ENCODE measurements around the gene LHFPL6. TPM values are rescaled to one million over a fixed set of nuclear protein-coding genes. Genes with fewer than 3 reads are reported as not detected.

LHFPL6 gene
- total RNA-seq, 1 donor from 2014 or later: 63.7 TPM

DNA sequence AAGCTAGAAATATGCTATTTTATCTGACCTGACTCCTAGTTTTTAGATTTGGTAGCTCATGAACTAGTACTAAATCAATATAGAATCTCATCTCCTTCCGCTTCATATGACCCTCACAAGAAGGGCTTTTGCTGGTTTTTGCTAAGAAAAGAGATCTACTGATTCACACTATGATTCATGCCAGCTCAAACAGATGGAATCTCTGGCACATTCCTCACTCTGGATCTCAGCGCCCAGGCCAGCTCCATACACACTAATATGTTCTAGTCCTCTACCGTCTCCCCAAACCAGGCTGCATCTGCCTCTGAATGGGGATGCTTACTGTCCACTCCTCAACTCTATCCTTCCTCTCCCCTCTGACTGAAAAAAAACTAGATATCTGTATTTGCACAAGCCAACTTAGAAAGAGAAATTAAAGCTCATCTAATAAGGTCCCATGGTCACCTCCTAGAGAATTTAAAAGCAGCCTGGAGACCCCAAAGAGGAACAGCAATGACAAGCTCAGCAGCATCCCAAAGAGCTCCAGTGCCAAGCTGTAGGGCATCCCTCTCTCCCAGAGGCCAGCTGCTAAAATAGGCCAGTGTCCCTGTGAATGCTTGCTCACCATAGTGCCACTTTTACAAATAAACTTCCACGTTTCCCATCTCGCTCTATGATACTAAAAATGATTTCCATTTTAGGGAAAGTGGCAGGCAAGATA lies 74.9 kb downstream of the LHFPL6 start:
- intact Hi-C loops (cut with DNase I): loop anchor here (5.0 kb wide), 1 partner anchor 74 kb away; the partner anchor contains the start of gene LHFPL6
- DNase-seq (ENCODE audit: missing footprints) (no peak), ATAC-seq (peak; percentile 49)

DNA sequence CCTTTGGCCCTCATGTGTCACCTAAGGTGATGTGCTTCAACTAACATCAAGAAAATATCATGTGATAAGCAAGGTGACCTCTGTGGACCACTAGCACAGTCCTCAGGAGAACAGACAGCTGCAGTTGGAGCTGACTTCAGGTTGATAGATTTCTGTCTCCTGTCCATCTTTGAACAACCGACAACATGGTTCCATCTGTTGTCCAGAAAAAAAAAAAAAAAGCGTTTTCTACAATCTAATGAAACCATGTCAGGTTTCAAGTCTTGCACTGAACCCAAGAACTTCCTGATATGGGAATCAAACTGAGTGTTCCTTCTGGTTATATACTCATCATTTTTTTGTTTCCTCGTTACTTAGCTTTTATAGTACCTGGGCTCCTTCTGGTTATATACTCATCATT lies 75.7 kb downstream of the LHFPL6 start:
- DNase-seq (ENCODE audit: missing footprints): no peak
- intact Hi-C loops (cut with DNase I): loop anchor here (5.0 kb wide), 1 partner anchor 75 kb away; the partner anchor contains the start of gene LHFPL6
- no peak for ATAC-seq

DNA sequence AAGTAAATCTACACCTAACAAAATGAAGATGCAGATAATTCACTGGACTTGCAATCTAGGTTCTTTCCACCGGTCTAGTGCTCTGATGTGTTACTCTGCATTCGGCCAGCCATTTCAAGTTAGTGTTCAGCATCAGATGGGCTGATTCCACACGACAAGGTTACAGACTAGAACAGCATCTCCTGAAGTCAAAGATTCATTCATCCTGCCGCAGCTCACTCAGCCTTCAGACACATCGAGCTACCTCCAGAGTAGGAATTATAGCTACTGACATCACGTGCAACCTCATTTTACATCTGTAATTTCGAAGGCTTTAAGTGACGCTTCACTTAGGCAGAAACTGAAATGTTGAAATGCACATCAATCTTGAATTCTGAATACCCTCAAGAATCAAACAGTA lies 76.5 kb downstream of the LHFPL6 start:
- DNase-seq (ENCODE audit: missing footprints) (no peak), ATAC-seq (no peak)
- intact Hi-C loops (cut with DNase I): loop anchor here (5.0 kb wide), 1 partner anchor 76 kb away; the partner anchor contains the start of gene LHFPL6

DNA sequence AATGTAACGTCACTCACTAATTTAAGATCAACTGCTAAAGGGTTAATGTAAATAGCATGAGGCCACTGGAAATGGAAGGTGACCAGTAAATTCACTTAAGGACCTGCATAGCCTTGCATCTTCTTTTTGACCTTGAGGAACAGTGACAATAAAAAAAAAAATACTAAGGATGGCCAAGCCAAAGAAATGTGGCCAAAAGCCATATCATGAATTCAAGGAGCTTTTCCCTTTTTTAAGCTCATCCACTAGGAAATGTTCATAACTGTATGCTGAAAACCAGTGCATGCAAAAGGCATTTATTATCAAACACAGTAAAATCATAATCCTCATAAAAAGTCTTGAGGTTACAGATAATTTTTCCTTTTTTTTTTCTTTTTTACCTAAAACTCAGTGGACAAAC lies 77.5 kb downstream of the LHFPL6 start:
- no peak for ATAC-seq
- intact Hi-C loops (cut with DNase I): loop anchor here (5.0 kb wide), 1 partner anchor 77 kb away; the partner anchor contains the start of gene LHFPL6
- DNase-seq (ENCODE audit: missing footprints): no peak

DNA sequence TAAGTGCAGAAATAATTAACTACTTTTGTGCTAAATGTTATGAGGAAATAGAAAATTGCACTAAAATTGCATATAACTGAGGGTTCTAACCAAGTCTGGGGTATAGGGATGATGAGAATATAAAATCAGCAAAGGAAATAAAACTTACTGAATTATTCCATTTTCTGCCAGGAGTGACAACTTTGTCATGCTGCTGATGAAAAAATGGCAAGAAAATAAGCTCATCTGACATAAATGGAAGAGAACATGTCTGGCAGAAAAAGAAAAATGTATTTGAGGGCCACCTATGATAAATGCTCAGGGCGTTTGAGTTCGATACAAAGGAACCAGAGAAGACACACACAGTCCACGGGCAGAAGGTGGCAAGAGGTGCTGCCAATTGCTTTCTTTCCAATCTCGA lies 78.2 kb downstream of the LHFPL6 start:
- DNase-seq (ENCODE audit: missing footprints) (no peak), ATAC-seq (no peak)
- intact Hi-C loops (cut with DNase I): loop anchor here (5.0 kb wide), 1 partner anchor 78 kb away; the partner anchor contains the start of gene LHFPL6

DNA sequence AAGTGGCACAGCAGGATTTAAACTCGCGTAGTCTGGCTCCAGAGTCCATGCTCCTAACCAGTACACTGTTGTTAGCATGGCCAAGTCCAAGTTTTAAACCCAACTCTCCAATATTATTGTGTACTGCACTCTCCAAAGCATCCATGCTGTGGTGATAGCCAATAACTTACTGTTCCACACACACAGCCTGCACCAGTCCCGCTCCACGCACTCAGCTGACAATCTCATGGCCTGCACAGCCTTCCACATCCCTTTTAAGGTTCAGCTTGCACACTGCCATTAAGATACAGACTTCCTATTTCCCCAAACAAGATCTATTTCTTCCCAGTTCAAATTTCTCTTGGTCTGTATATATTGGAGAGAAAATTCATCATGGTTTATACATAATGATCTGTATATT lies 80.7 kb downstream of the LHFPL6 start:
- intact Hi-C loops (cut with DNase I): no loop called here
- ATAC-seq: peak; percentile 39
- DNase-seq (ENCODE audit: missing footprints): no peak

DNA sequence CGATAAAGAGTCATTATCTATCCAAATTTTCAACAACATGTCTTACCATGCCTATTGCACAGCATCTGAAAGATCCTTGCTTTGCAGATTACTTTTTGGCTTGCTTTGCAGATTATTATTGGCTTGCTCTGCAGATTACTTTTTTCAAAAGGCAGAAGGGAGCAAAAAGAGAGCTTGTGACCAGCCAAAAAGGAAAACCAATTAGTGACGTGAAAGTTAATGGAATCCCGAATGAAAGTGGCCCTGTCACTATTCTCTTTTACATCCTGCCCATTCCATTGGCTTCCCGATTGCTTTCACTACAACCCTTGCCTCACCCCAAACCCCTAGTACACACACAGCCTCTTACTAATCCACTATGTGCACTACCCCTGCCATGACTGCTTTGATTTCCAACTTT lies 81.3 kb downstream of the LHFPL6 start:
- ATAC-seq (no peak), DNase-seq (ENCODE audit: missing footprints) (no peak)
- intact Hi-C loops (cut with DNase I): no loop called here

DNA sequence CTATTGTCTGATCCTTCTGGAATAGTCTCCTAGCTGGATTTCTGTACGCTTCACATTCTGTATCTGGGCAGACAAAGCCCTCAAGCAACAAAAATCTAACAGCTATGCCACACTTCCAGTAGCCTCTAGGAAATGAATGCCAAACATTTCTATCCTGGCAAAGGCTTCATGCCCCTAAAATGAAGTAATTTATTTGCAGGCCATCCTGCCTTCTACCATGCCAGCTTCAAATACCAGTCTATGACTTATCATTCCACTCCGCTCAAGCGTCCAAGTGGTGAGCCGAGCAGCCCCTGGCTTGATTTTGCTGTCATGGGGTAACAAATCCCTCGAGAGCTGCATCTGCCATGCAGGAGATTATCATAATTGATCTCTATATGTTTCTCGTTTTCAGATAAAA lies 86.9 kb downstream of the LHFPL6 start:
- DNase-seq (ENCODE audit: missing footprints): no peak
- intact Hi-C loops (cut with DNase I): loop anchor here (5.0 to 10.0 kb wide), 2 partner anchors 54 to 171 kb away; no protein-coding TSS in a partner anchor
- ATAC-seq: peak; percentile 90

DNA sequence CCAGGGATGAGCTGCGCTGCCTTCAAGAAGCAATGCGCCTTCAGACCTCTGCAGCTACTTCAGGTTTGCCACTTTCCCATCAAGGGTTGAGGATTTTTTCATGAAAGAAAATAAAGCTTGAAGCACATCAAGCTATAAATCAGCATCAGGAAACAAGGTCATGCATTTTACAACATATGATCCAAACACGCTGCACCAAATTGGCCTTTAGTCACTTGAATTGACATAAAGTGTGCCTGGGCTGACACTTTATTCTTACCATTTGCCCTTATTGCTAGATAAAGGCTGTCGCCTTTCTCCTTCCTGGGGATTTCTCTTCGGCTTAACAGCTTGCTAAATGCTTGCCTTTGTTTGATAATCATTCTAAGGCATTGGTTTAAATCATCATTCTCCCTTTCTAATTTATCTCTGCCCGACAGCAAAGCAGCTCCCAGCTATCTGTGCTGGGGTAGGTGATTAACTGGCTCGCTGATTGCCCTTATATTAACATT lies 87.7 kb downstream of the LHFPL6 start:
- intact Hi-C loops (cut with DNase I): loop anchor here (5.0 to 10.0 kb wide), 2 partner anchors 53 to 170 kb away; no protein-coding TSS in a partner anchor
- no peak for ATAC-seq

DNA sequence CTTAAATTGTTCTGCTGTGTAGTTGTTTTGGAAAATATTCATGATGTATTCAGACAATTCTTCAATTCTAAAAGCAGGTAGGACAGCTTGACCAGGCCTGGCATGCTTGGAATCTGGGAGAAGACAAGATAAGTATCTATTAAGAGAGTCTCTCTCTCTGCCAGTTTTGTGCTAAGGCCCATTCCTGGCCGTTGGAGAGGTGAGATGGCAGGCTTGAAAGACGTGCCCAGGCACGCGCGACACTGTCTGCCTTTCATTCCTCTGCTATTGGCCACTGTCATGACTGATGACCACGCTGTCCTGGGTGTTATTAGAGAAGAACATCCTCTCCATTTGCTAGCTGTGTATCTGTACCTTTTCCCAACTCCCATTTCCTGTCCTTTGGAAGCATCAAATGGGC lies 90.3 kb downstream of the LHFPL6 start:
- ATAC-seq: no peak
- DNase-seq (ENCODE audit: missing footprints): no peak
- intact Hi-C loops (cut with DNase I): loop anchor here (10.0 kb wide), 1 partner anchor 168 kb away; no protein-coding TSS in a partner anchor

More for the DNA sequence above, 87.7 kb downstream of the LHFPL6 start:
- no peak for DNase-seq (ENCODE audit: missing footprints)

DNA sequence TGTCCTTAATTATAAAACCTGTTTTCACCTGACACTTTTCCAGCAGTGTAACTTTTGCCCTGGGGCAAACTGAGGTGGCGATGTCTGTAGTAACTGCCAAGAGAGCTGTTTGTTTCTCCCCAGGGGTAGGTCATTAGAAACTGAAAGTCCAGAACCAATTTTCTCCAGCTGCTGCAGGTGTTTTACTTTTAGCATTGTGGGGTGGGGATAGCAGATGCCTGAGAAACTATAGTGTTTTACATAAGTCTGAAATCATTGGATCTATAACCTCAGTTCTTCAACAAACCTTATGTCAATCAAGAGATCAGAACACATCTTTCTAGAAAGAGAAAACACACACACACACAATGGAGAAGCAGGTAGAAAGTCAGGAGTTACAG lies 92.7 kb downstream of the LHFPL6 start:
- intact Hi-C loops (cut with DNase I): loop anchor here (10.0 kb wide), 1 partner anchor 166 kb away; no protein-coding TSS in a partner anchor
- ATAC-seq (no peak), DNase-seq (ENCODE audit: missing footprints) (no peak)

DNA sequence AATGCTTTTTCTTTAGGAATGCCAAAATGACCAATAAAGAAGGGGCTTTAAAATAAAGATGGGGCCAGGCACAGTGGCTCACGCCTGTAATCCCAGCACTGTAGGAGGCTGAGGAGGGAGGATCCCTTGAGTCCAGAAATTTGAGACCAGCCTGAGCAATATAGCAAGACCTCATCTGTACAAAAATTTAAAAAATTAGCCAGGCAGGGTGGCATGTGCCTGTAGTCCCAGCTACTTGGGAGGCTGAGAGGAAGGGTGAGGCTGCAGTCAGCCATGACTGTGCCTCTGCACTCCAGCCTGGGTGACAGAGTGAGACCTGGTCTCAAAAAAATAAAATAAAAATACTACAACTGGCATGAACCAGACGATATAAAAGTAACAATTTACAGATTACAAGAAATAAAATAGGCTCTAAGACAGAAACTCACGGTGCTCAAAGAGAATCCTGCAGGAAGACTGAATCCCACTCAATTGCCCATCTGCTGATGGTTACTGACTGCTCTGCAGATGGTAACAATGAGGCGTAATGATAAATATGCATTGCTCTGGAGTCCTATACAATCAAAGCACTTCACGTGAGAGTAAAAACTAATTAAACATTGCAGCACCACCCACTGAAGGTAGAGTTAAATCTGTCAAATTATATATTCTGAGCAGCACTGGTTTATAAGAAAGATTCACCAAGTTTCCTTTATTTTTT lies 93.2 kb downstream of the LHFPL6 start:
- DNase-seq (ENCODE audit: missing footprints): no peak
- intact Hi-C loops (cut with DNase I): loop anchor here (10.0 kb wide), 1 partner anchor 165 kb away; no protein-coding TSS in a partner anchor
- no peak for ATAC-seq

DNA sequence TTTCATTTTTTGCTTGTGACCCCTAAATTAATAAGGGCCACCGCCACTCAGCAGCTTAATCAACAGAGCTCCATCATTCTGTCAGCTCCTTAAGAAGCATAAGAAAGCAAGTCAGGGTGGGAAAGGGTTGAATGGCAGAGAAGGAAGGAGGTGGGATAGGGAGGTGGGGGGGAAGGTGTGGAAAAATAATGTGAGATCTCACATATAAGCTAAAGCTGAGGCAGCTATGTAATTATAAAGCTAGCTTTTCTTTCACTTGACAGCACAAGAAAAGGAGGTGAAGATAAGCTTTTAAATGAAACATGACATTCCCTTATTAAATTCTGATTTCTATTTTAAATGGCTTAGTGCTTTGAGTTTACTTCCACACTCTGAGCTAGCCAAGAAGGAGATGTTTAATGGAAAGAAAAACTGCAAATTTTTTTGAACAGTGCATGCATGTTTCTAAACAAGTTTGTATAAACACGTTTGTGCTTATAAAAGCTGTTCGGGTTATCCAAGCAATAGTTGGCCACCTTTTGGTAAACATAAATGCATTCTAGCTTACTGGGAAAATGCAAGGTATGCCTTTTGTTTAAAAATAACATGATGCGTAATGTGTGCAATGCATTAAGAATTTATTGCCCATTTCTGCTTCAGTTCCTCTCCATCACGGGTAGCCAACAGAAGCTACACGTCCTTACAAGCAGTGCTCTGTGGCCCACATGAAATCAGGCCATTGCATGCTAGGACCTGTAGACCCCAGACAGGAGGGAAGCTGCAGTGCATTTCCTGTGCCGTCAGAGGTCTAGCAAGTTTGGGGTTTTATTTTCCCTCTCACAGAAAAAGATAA lies 96.2 kb downstream of the LHFPL6 start:
- no peak for ATAC-seq
- intact Hi-C loops (cut with DNase I): no loop called here
- no peak for DNase-seq (ENCODE audit: missing footprints)

DNA sequence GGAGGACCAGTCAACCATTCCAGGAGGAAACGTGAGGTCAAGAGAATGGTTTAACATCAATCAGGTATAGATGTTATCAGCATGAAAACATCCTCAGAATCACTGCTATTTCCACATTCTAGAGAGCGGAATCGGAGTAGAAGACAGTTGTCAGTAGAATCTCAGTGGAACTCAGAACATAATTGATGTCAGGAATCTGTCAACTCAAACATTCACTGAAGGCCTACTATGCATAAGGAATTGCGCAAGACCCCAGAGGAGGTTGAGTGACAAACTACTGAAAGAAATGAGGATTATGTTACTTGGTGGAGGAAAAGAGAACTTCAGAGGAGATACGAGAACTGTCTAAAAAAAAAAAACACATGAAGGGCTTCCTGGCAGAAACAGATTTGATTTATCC lies 97.8 kb downstream of the LHFPL6 start:
- intact Hi-C loops (cut with DNase I): no loop called here
- ATAC-seq: no peak
- DNase-seq (ENCODE audit: missing footprints): no peak

DNA sequence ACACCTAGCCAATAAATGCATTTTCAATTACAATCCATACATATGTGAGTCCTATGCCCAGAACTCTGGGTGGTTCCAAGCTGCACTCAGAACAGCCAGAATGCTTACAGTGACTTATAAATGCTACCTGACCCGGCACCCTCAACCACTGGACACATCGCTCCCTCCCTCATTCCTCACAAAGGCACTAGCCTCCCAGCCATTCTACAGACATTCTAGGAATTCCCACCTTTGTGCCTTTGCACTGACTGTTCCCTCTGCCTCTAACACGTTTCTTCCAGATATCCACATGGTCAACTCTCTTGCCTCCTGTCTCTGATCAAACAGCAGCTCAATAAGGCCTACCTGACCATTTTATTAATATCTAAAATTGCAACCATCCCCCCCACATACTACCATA lies 99.9 kb downstream of the LHFPL6 start:
- ATAC-seq (no peak), DNase-seq (ENCODE audit: missing footprints) (no peak)
- intact Hi-C loops (cut with DNase I): loop anchor here (5.0 kb wide), 2 partner anchors 74 to 86 kb away; no protein-coding TSS in a partner anchor

DNA sequence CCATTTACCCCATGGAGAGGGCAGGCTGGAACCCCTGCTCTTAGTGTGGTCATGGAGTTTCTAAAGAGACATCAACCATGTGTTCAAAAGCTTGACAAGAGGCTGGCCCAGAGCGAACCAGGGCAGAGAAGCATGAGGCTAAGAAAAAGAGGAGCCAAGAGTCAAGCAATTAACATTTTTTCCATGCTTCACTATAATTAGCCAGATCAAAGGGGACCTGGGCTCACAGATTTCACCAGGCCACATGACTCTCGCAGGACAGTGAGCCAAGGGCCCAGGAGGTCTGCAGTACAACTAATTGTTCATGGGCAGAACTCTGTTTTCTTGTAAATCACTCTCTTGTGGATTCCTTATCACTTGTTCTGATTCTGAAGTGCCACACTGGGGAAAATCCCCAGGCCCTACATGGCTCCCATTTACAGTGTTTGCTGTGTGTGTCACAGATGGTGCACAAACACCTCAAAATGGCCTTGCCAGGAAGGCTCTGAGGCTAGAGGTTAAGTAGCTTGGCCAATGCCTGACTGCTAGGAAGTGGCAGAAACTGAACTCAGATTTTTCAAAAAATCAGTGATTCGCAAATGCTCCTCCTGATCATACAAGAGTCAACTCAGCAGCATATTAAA lies 101.2 kb downstream of the LHFPL6 start:
- ATAC-seq: peak; percentile 90

DNA sequence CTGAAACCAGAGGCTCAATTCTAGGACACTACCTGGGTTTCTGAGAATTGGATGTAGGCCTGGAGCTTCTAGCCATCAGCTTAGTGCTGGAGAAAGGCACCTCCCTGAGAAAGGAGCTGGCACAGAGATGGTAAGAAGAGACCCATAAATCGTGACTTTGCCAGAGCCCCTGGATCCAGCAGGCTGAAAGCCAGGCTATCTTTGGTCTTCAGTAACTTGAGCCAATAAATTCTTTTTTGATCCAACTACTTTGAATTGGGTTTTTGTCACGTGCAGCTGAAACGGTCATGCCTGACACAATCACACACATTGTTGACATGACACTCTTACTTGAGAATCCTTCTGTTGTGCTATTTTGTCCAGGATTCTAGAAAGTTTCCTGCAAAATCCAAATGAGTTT lies 103.4 kb downstream of the LHFPL6 start:
- intact Hi-C loops (cut with DNase I): loop anchor here (2.0 to 5.0 kb wide), 3 partner anchors 41 to 82 kb away; no protein-coding TSS in a partner anchor
- ATAC-seq (no peak), DNase-seq (ENCODE audit: missing footprints) (no peak)

More for the DNA sequence above, 101.2 kb downstream of the LHFPL6 start:
- intact Hi-C loops (cut with DNase I): loop anchor here (2.0 to 5.0 kb wide), 3 partner anchors 43 to 85 kb away; no protein-coding TSS in a partner anchor
- DNase-seq (ENCODE audit: missing footprints): peak; percentile 72

DNA sequence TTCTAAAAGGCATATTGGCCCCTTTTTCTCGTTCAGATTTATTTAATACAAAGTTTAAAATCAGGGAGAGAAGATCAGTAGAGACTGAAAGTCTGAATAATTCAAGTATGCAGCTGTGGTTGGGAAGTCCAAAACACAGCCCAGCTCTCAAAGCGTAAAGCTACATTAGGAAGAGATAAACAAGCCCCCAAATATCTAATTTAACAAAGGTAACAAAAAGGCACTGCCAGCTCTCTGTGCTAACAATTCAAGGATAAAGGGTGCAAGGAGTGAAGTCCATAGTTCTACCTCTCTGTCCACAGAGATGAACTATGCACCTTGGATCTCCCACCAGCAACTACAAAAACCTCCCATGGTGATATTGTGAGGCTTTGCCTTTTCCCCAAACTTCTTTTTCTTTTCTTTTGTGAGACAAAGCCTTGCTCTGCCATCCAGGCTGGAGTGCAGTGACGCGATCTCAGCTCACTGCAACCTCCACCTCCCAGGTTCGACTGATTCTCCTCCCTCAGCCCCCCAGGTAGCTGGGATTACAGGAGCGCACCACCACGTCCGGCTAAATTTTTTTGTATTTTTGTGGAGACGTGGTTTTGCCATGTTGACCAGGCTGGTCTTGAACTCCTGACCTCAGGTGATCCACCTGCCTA lies 104.4 kb downstream of the LHFPL6 start:
- ATAC-seq (no peak), DNase-seq (ENCODE audit: missing footprints) (no peak)
- intact Hi-C loops (cut with DNase I): no loop called here

Data from Right ventricle myocardium inferior (tissue), 1 donor.